Left ventricle myocardium inferior (tissue), 1 donor: Measurements from ENCODE around the gene SLFN14. TPM values are rescaled to one million over a fixed set of nuclear protein-coding genes. Genes with fewer than 3 reads are reported as not detected.
A peak's percentile ranks its signal among the peaks of the same experiment; 100 is the strongest.

ENCODE experiments used
- DNase-seq: peaks from one replicate; pipeline ENCODE4 v3.0.0-alpha.2; 2020
- H3K27ac ChIP-seq: fragments of 200-600 bp; replicated peaks from 2 replicates; pipeline ENCODE4 v1.8.0; 2021
- H3K27me3 ChIP-seq: fragments of 200-600 bp; 2 replicates; pipeline ENCODE4 v1.8.0; 2021; ENCODE audit warnings: low read depth
- H3K36me3 ChIP-seq: fragments of 200-600 bp; 2 replicates; pipeline ENCODE4 v1.8.0; 2021
- H3K4me1 ChIP-seq: fragments of 200-600 bp; 2 replicates; pipeline ENCODE4 v1.8.0; 2021
- H3K4me3 ChIP-seq: fragments of 200-600 bp; 2 replicates; pipeline ENCODE4 v1.8.0; 2021; ENCODE audit warnings: mild to moderate bottlenecking, moderate library complexity
- H3K9me3 ChIP-seq: fragments of 200-600 bp; replicated peaks from 2 replicates; pipeline ENCODE4 v1.8.0; 2021
- CTCF ChIP-seq: fragments of 200-600 bp; IDR thresholded peaks from 2 replicates; pipeline ENCODE4 v1.8.0; 2021; ENCODE audit warnings: antibody characterized with exemption, mild to moderate bottlenecking, borderline replicate concordance
- intact Hi-C: fragments of 100-400 bp; cut with micrococcal nuclease; formaldehyde crosslinking; loops from one replicate; pipeline ENCODE4 v1.11.0; 2022
- total RNA-seq: library from RNA; stranded (reverse); fragmentation: NEBNext Ultra II Directional; extraction: Animal tissue kit (Norgen Biotek cat#: 25700); gene quantifications from one replicate; pipeline ENCODE4 v1.2.1, GENCODE V29; 2021
- donor health status: DM: no; HTN: yes; CAD: no; lungs with severe emphysema.

The SLFN14 gene
- total RNA-seq, 1 donor from 2014 or later: not detected

- Histone ChIP-seq H3K27ac (peak overlapping the region; percentile 91), H3K9me3 (no peaks in the 10 kb centered on the region), H3K4me3 (peak overlapping the region; percentile 86), H3K27me3 (no peaks in the 10 kb centered on the region), H3K36me3 (no peaks in the 10 kb centered on the region), H3K4me1 (peaks cover 44% of the 10 kb centered on the region)
- TF ChIP-seq CTCF: no peak
- no peak for DNase-seq
- intact Hi-C loops: no loop called here
Measured at GRCh38 chr17:35586569-35587073, 26.0 kb upstream of the SLFN14 start.

GRCh38 chr17:35584061-35584460 is 23.4 kb upstream of the SLFN14 start:
- H3K9me3 ChIP-seq: no peaks in the 10 kb centered on the region
- no peak overlapping the region for H3K4me3 ChIP-seq
- no peaks in the 10 kb centered on the region for H3K27me3 ChIP-seq
- no peak for TF ChIP-seq CTCF
- DNase-seq: no peak
- intact Hi-C loops: no loop called here
- no peaks in the 10 kb centered on the region for H3K36me3 ChIP-seq
- peaks cover 34% of the 10 kb centered on the region for H3K4me1 ChIP-seq
- H3K27ac ChIP-seq: no peak overlapping the region

GRCh38 chr17:35578929-35579432 is 18.4 kb upstream of the SLFN14 start:
- intact Hi-C loops: no loop called here
- peaks cover 29% of the 10 kb centered on the region for H3K36me3 ChIP-seq
- peak overlapping the region; percentile 95 for H3K27ac ChIP-seq
- H3K4me3 ChIP-seq: peak overlapping the region; percentile 78
- no peaks in the 10 kb centered on the region for H3K27me3 ChIP-seq
- no peak for DNase-seq
- H3K9me3 ChIP-seq: no peaks in the 10 kb centered on the region
- peaks cover 32% of the 10 kb centered on the region for H3K4me1 ChIP-seq
- no peak for TF ChIP-seq CTCF

GRCh38 chr17:35578197-35578928 is 17.7 kb upstream of the SLFN14 start, which contains the start of gene PEX12:
PEX12 (minus strand) TSS chr17:35578571; CDS start chr17:35578021, 550 bp downstream.
- no peaks in the 10 kb centered on the region for H3K9me3 ChIP-seq
- TF ChIP-seq CTCF: no peak
- H3K4me3 ChIP-seq: peak within 1 kb of the TSS; percentile 78
- intact Hi-C loops: no loop called here
- peak within 1 kb of the TSS; percentile 95 for H3K27ac ChIP-seq
- peaks cover 33% of the 10 kb centered on the region for H3K36me3 ChIP-seq
- peak; percentile 88 for DNase-seq
- H3K4me1 ChIP-seq: peaks cover 32% of the 10 kb centered on the region
- no peaks in the 10 kb centered on the region for H3K27me3 ChIP-seq

- TF ChIP-seq CTCF: no peak
- peak overlapping the region; percentile 95 for H3K27ac ChIP-seq
- H3K9me3 ChIP-seq: no peaks in the 10 kb centered on the region
- DNase-seq: no peak
- peaks cover 33% of the 10 kb centered on the region for H3K36me3 ChIP-seq
- intact Hi-C loops: no loop called here
- peaks cover 32% of the 10 kb centered on the region for H3K4me1 ChIP-seq
- H3K4me3 ChIP-seq: peak overlapping the region; percentile 78
- H3K27me3 ChIP-seq: no peaks in the 10 kb centered on the region
Measured at GRCh38 chr17:35577830-35578196, 17.2 kb upstream of the SLFN14 start.
